ENCODE results near the gene FAM174C. TPM values are rescaled to one million over a fixed set of nuclear protein-coding genes. Genes with fewer than 3 reads are reported as not detected.

FAM174C gene
- total and polyA plus RNA-seq, 8 donors: 6.2 to 240 (median 78.1) TPM

DNA sequence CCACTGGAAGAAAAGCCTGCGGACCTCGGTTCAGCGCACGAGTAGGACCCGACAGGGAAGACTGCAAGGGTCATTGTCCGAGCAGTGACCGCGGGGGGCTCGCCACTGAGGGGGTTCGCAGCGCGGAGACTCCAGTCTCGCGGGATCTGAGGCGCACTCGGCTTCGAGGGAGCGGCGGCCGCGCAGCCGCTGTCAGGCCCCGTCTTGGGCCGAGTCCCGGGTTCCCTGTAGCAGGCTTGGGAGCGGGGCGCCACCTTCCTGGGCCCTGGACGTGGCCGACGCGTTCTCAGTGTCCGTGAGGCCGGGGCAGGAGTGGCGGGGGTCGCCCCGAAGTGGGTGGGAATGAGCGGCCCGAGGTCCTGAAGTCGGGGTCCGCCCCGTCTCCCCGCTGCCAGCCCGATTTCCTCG lies 474 bp upstream of the FAM174C start:
- H3K4me1 ChIP-seq: peaks cover 60 to 83% (median 71%) of the 10 kb centered on the region in 4 donors
- WGBS, 5 donors: 23 to 38% (median 25%) methylated on average over 24 to 44 of the region's 44 CpGs
- peak overlapping the region; percentile 97 to 100 (median 99) for H3K27ac ChIP-seq
- DNase-seq: no peak
- H3K9me3 ChIP-seq: no peaks in the 10 kb centered on the region
- TF ChIP-seq POLR2AphosphoS5 (IDR thresholded peaks at IDR 0.05) (no peak), POLR2A (IDR thresholded peaks at IDR 0.05) (no peak), CTCF (IDR thresholded peaks at IDR 0.05) (no peak), EP300 (IDR thresholded peaks at IDR 0.05) (no peak)
- intact Hi-C loops (cut with DNase I; ENCODE audit: low total_unique reads): no loop called here
- no peaks in the 10 kb centered on the region for H3K27me3 ChIP-seq
- peak overlapping the region; percentile 66 to 76 (median 68) for H3K4me3 ChIP-seq
- peaks cover 59 to 78% (median 68%) of the 10 kb centered on the region in 4 donors for H3K36me3 ChIP-seq

DNA sequence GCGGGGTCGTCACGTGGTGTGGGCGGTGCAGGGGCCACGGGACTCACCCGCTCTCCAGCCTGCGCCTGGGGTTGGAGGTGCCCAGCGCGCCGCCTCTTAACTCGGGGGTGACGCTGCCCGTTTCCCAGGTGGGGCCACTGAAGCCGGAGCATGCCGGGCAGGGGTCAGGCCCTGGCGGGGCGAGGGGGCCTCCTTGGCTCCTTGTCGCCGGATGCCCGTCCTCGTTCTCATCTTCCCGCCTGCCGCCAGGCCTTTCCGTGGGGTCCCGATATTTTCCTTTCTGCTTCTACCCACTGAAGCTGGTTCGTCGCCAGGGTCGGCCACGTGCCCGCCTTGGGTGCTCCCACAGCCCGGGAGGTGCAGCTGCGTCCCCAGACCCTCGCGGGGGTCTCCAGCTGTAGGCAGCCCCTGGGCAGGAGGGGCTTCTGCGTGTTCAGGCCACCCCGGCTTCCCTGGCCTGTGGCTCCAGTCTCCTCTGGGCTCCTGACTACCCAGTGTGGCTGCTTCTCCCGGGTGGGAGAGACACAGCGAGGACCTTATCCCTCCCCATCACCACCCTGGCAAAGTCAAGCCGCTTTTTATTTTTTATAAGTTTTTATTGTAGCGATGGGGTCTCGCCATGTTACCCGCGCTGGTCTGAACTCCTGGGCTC lies 772 bp downstream of the FAM174C start:
- intact Hi-C loops (cut with DNase I; ENCODE audit: low total_unique reads): no loop called here
- 9 to 33% (median 11%) methylated on average over 11 to 43 of the region's 43 CpGs for WGBS, 5 donors
- H3K27ac ChIP-seq: peak overlapping the region; percentile 97 to 100 (median 99)
- peak overlapping the region; percentile 66 to 76 (median 68) for H3K4me3 ChIP-seq
- peaks cover 0 to 1% (median 0%) of the 10 kb centered on the region in 3 donors for H3K27me3 ChIP-seq
- DNase-seq: no peak
- peaks cover 56 to 72% (median 64%) of the 10 kb centered on the region in 4 donors for H3K36me3 ChIP-seq
- TF ChIP-seq CTCF (IDR thresholded peaks at IDR 0.05) (no peak), POLR2A (IDR thresholded peaks at IDR 0.05) (no peak), EP300 (IDR thresholded peaks at IDR 0.05) (no peak), POLR2AphosphoS5 (IDR thresholded peaks at IDR 0.05) (no peak)
- peaks cover 48 to 72% (median 61%) of the 10 kb centered on the region in 4 donors for H3K4me1 ChIP-seq
- H3K9me3 ChIP-seq: no peaks in the 10 kb centered on the region

DNA sequence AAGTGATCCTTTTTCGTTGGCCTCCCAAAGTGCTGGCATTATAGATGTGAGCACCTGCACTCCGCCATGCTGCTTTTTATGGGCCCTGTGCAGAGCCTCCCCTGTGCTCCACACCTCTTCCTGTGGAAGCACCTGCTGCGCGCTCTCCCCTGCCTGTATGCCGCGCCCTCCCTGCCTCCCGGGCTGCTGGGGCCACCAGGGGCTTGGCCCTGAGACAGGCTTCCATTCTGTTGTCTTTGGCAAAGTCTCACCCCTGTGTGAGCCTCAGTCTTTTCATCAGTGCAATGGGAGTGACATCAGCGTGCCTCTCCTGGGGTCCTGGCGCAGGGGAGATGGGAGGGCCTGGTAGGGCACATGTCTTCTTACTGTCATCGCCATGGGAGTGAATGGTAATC lies 1.3 kb downstream of the FAM174C start:
- TF ChIP-seq EP300 (IDR thresholded peaks at IDR 0.05): no peak
- TF ChIP-seq POLR2AphosphoS5 (IDR thresholded peaks at IDR 0.05): no peak
- no peak for TF ChIP-seq POLR2A (IDR thresholded peaks at IDR 0.05)
- no peak for TF ChIP-seq CTCF (IDR thresholded peaks at IDR 0.05)
- Histone ChIP-seq H3K27me3 (peaks cover 0 to 6% (median 0%) of the 10 kb centered on the region in 3 donors), H3K4me1 (peaks cover 43 to 67% (median 55%) of the 10 kb centered on the region in 4 donors), H3K9me3 (no peaks in the 10 kb centered on the region), H3K27ac (peak overlapping the region; percentile 97 to 100 (median 99)), H3K36me3 (peaks cover 50 to 67% (median 59%) of the 10 kb centered on the region in 4 donors), H3K4me3 (peak overlapping the region in 3 of 4 donors; percentile 66 to 76 (median 67))
- intact Hi-C loops (cut with DNase I; ENCODE audit: low total_unique reads): no loop called here
- peak in 1 of 2 donors; percentile 56 for DNase-seq
- WGBS, 5 donors: 51 to 65% (median 59%) methylated on average over 9 to 10 of the region's 10 CpGs

DNA sequence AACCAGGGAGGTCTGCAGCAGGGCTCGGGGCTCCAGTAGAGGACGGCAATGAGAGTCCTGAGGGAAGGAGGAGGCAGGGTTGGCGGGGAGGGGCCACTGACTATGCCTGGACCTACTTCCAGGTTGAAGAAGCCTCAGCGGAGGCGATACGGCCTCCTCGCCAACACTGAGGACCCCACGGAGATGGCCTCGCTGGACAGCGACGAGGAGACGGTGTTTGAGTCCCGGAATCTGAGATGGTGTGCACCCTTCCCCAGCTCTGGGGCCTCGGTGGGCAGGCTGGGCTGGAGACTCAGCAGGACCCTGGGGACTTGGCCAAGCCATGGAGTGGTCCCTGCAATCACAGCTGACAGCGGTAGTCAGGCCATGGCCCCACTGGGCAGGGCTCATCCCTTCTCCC lies 1.7 kb downstream of the FAM174C start:
- intact Hi-C loops (cut with DNase I; ENCODE audit: low total_unique reads): no loop called here
- TF ChIP-seq EP300 (IDR thresholded peaks at IDR 0.05) (no peak), CTCF (IDR thresholded peaks at IDR 0.05) (no peak), POLR2AphosphoS5 (IDR thresholded peaks at IDR 0.05) (no peak), POLR2A (IDR thresholded peaks at IDR 0.05) (no peak)
- H3K9me3 ChIP-seq: no peaks in the 10 kb centered on the region
- peaks cover 0 to 8% (median 0%) of the 10 kb centered on the region in 3 donors for H3K27me3 ChIP-seq
- H3K4me3 ChIP-seq: peak overlapping the region in 1 of 4 donors; percentile 76
- DNase-seq: no peak
- peaks cover 46 to 62% (median 54%) of the 10 kb centered on the region in 4 donors for H3K36me3 ChIP-seq
- 92 to 95% (median 93%) methylated on average over 15 of the region's 15 CpGs for WGBS, 5 donors
- H3K27ac ChIP-seq: peak overlapping the region in 2 of 5 donors; percentile 100
- H3K4me1 ChIP-seq: peaks cover 38 to 63% (median 51%) of the 10 kb centered on the region in 4 donors
